HG02981 (cell line): ENCODE measurements around the gene CTIF.
A peak's percentile ranks its signal among the peaks of the same experiment; 100 is the strongest.

Experiments used
- ATAC-seq: cut with Tn5 transposase; IDR thresholded peaks from one replicate; pipeline ENCODE4 v1.9.1; 2021; ENCODE audit warnings: mild to moderate bottlenecking, moderate library complexity; ENCODE audit not compliant: unreplicated experiment

Gene CTIF

DNA sequence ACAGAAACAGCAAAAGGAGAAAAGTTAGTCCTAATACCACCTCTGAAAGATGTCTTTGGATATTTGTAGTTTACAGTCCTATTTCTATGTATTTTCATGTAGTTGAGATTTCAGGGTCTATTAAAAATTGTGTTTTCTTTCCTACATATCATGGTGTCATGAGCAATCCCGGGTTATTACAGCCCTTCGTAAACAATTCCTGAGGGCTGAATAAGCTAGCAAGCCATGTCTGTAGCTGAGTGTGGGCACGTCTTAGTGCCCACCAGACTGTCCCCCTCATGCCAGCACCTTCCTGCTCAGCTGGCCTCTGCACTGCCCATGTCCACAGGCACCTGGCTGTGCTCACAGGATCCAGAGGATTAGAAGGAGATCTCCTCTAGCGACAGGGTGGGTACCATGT is 60.6 kb downstream of the CTIF start:
- no peak for ATAC-seq

DNA sequence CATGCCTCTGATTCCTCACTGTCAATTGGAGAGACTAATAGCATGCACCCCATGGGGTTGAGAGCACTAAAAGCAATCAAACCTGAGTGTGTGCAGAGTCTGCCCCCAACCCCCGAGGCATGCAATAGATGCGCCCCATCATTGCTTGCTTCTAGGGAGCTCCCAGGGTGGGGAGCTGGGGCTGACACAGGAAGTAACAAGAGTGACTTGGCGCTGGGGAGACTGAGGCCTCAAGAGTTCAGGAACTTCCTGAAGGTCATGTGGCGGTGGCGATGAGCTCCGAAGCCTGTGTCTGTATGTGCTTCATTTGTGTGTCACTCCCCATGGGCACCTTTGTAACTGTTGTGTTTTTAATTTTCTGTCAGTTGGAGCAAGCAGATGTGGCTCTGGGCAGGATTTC is 61.2 kb downstream of the CTIF start:
- ATAC-seq: no peak

DNA sequence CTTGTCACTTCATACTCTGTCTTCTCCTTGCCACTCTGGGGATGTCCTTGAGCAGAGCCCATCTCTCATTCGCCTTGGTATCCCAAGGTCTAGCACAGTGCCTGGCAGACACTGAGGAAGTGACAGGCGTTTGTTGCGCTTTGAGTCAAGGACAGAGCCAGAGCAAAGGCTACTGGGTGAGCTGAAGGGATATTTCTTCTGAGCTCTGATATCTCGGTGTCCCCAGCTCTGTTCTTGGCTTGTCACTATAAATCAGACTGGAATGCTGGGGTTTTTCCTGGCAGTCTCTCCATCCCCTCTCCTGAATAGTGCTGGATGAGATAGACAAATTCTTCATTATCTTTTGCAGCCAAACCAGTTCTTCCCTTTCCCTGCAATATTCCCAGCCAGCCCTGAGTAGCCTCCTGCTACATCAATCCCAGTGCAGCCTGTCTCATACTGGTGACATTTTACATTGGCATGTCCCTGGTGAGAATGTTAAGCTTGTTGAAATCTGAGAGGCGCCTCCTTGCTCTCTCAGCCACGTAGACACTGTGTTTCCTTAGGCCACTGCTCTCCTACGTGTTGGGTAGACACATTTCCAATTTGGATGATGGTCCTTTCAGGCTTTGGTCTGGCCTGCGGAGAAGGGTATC is 61.7 kb downstream of the CTIF start:
- no peak for ATAC-seq

DNA sequence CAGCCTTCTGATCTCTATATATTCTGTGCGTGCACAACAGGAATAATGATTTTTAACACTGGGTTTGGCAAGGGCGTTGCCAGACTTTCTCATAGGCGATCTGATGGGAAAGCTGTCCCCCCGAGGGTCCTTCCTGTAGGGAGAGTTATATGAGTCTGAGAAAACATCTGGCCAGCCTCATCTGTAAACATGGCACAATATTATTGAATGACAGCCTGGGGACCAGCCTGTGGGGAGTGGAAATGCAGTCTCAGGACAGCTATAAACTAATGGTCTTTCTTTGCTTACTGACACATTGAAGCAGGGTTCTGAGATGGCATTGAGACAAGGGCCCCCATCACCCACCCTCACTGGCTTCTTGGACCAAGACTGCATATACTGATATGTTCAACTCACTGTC is 62.5 kb downstream of the CTIF start:
- ATAC-seq: no peak

DNA sequence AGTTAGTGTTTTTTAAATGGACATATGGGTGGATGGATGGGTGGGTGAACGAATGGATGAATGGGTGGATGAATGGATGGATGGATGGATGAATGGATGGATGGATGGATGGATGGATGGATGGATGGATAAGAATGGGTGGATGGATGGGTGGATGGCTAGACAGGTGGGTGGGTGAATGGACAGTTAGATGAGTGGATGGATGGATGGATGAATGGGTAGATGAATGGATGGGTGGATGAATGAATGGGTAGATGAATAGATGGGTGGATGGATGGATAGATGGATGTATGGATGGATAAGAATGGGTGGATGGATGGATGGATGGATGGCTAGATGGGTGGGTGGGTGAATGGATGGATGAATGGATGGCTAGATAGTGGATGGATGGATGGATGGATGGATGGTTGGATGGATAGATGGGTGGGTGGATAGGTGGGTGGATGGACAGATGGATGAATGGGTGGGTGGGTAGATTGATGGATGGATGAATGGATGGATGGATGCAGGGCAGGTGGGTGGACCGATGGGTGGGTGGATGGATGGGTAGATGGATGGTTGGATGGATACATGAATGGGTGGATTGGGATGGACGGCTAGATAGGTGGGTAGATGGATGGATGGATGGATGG is 64.0 kb downstream of the CTIF start:
- no peak for ATAC-seq

DNA sequence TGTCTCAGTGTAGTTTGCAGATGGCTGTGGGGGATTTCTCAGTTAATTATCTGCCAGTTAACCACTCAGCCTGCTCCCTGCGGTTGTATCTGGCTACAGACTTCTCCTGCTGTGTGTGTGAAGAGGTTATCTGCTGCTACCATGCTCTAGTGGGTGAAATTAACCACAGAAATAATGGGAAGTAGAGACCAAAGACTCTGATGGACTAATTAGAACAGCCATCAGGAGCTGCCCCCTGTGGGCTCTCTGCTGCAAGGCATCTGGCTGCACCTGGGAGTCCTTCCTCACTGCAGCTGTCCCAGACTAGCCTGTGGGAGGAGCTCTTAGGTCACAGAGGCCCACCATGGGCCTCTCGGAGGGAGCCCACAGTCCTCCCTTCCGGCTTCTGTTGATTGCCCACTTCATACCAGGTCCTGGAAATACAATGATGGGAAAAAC is 66.6 kb downstream of the CTIF start:
- ATAC-seq: peak; percentile 66

DNA sequence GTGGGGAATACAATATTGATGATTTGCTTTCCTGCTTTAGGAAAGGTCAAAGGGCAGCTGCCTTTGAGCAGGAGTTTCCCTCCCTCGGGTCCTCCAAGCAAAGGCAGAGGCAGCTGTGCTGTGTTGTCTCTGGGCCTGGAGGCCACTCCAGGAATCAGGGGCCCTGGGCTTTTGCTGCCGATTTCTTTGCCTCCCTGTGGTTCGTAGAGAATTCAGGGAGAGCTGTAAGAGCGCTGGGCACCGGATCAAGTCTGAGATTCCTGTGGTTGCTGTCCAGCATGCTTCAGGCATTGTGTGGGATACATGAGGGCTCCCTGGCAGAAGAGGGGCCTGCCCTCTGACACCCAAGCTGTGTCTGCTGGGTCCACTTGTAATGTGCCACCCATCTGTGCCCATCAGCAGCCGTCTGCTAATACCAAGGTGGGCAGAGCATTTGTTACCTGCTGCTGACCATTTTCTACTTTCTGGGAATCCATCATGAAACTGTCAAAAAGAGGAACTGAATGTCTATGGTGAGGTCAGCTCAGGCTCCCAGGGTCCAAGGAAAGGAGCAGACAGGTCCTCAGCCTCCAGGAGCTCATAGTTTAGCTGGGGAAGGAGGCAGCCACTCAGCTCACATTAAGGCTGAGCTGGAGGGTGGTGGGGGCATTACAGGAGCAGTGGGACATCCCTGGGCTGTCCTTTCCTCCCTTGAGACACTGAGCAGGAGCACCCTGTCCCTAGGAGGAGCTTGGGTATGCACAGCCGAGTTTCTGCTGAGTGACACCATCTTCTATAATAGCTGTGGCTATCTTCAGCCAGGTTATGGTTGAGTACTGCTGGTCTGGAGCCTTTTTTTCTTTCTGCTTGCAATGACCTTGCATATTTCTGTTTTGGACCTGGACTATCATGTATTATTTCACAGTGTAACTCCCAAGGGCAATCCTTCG is 68.5 kb downstream of the CTIF start:
- no peak for ATAC-seq

DNA sequence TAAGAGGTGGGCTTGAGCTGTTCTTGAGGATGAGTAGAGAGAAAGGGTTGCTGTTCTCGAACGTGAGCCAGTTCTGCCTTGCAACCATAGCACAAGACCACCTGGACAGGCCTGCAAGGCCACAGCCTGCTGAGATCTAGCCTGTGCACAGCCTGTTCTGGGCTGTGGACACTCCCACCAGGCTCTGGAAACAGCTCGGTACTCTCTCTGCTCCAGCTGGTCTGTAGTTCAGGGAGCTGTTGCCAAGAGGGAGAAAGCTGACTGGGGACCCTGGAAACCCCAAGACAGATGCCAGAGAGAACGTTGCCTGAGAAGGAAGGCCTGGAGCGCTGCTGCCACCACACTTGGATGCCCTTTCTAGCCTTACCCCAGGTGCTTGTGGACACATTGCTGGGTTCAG is 69.8 kb downstream of the CTIF start:
- ATAC-seq: no peak

DNA sequence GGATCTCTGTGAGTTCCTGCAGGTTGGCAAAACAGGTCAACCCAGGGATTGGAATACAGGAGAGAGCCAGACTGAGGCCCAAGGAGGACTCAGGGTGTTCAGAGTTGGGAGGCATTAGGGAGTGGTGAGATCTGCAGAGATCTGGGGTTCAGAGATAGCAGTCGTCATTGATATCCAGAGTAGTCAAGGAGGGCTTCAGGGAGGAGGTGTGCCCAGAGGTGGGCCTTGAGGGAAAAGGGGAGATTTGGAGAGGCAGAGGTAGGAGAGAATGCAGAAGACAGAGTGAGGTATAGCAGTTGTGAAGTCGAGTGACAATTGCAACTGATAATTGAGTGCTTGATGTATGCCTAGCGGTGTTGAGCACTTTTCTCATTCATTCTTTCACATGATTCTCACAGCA is 70.3 kb downstream of the CTIF start:
- no peak for ATAC-seq

DNA sequence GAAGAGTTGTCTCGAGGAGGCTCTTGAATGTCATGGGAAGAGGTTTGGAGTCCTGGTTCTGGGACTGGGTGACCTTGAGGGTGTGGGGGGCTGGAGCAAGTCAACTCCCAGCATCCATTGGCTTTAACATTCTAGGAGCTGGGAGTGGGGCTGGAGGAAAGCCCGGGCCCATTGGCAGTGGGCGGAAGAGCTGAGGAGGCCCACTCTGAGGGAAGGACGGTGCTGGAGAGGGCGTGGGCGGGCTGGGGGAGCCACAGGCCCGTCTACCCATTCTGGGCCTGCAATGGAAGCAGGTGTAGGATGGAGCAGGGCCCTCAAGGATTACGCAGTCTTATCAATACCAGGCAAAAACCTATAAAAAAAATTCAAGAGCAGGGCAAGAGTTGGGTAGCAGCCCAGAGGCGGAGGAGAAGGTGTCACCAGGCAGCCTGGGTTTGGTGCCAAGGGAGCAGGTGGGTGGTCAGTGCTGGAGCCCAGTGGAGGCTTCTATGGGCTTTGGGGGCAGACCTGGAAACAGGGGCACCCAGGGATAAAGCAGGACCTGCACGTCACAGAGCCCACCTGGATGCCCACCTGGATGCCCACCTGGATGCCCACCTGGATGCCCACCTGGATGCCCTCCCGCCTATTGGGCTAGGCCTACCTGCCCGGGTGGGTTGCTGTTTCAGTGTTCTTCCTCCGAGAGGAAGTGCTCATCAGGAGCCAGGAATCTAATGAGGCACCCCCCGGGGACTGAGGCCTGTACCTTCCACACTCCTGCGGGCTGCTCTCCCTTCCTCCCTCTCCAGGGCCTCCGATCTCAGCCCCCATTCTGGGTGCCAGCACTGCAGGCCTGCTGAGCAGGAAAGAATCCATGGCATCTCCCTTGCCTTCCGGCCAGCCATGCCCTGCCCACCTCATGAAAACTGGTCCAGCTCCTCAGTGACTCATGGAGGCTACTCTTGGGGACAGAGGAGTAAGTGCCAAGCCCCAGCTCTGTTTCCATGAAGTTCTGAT is 71.3 kb downstream of the CTIF start:
- ATAC-seq: no peak

DNA sequence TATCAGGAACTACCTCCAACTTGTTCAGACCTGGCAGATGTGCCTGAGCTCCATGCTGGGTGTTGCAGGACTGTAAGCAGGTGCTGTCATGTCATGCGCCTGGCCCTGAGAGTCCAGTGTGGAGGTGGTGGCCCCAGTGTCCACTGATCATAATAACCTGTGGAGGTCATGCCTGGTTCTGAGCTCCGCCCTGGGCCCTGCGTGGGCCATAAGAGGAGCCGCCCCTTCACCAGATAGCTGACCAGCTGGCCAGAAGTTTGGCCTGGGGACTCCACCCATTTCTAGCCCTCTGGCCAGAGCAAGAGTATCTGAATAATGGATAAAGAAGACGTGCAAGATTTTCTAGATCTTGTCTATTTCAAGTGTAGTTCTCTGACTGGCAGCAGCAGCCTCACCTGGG is 72.4 kb downstream of the CTIF start:
- no peak for ATAC-seq

DNA sequence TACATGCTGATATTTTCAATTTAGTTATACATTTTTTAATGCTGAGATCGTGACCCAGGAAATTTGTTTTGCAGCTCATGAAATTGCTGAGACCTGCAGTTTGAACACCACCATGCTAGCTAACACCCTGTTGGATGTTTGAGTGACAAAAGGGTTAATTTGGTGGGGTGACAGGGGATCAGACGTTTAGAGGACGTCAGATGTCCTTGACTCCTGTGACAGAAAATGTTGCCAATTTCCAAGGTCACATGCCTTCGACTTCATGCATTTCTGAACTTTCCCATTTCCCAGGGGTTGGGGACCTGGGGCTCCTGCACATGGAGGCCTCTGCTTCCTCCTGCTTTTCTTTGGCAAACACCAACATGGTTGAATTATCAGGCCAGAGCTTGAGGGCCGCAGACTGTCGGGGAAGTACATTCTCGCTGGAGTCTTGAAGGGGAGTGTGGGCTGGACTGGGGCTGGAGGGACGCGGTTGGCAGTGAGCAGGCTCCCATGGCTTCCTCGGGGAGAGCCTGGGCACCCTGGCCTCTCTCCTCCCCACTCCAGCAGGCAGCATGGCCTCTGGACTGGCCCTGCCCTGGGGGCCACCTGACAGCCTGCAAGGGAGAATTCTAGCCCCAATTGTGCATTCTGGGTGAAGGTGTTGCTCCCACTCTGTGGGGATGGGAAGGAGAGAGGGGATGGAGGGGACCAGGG is 73.1 kb downstream of the CTIF start:
- no peak for ATAC-seq

DNA sequence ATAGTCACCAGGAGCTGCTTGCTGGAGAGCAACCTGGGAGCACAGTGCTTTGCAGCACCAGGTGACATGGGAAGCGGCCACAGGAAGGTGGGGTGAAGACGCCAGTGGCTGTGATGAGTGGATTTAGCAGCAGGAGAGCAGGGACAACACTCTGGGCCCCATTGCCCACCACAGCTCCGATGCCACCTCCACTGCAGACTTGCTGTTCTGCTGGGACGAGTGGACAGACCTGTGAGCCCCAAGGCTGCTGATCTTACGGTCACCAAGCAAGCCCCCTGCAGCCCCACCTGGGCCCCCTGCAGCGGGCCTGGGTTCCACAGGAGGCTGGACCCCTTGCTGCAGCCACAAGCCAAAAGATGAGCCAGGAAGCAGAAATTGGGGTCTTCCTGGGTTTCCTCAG is 73.7 kb downstream of the CTIF start:
- no peak for ATAC-seq

DNA sequence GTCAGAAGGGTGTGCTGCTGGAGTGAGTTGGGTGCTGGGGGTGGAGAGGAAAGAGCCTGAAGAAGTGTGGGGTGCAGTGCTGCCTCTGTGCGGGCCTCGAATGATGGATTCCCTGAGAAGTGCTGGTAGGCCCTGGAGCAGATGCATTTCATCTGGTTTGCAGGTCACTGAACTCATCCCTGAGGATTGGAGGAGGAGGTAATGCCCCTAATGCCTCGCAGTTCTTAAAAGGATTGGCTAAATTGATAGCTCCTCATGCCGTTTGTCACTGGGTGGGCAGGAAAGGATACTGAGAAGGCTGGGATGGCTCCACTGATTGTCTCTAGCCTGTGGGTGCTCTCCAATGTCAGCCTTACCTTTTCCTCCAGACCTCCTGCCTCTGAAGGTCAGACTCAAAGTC is 74.1 kb downstream of the CTIF start:
- ATAC-seq: no peak

DNA sequence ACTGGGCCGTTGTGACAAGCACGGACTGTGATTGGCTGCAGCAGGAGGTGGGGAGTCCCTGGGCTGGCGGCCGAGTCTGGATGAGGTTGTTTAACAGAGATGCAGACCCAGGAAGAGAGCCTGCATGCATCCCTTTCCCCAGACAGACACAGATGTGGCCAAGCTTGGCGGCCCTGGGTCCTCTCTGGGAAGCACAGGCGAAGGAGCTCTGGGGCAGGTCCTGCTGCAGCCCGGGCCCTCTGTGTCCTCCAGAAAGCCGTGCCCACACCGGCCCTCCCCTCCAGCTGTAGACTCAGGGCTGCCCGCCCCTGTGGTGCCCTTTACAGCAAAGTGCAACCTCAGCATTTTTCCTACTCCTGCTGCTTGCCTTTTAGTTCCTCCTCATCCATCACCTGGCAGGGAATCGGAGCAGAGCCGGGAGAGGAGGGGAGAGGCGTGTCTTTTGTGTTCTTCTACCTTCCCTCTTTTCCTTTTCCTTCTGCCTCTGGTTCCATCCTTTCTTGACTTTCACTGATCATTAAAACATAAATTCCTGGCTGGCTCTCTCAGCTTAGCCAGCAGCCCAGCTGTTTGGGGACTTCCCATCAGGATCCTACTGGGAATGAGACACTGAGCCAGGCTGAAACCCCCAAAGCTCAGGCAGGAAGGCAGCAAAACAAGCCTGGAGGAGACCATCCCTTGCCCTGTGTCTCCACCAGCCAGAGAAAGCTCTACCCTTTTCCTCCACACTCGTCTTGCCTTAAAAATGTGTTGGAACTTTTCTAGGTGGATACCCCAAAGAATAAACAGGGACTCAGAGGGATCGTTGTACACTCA is 75.0 kb downstream of the CTIF start:
- ATAC-seq: no peak

DNA sequence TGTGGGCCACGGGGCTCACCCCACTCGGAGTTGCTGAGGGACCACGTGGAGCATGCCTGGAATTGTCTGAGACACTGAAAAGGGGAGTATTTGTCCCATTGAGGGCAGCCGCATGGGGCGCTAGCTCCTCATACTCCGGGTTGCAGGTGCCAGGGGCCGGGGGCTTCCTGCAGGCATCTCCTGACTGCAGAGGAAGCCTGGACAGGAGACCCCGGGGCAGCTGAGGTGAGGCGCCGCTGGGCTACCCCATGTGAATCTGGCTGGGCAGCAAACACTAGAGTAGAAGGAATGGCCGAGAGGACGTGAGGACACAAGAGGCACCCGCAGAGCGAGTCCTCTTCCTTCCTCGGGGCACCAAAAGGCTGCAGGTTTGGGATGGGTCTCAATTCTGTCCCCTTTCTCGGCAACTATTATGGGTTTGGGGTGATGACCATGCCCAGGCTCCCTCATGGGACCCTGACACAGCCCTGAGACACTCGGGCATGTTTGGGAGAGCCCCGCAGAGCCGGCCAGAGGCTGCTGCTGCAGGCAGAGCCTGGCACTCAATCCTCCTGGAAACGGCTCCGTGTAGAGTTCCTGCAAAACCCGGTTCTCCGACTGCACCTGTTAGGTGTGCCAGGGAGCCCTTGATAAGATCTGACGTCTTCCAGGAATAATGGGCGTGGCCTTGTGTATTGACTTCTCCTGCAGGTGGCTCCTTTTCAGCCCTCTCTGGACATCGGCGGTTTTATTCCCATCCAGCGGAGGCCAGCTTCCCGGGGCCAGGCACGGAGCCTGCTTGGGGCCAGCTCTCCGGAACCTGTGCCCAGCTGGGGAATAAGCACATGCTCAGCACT is 77.0 kb downstream of the CTIF start:
- no peak for ATAC-seq

DNA sequence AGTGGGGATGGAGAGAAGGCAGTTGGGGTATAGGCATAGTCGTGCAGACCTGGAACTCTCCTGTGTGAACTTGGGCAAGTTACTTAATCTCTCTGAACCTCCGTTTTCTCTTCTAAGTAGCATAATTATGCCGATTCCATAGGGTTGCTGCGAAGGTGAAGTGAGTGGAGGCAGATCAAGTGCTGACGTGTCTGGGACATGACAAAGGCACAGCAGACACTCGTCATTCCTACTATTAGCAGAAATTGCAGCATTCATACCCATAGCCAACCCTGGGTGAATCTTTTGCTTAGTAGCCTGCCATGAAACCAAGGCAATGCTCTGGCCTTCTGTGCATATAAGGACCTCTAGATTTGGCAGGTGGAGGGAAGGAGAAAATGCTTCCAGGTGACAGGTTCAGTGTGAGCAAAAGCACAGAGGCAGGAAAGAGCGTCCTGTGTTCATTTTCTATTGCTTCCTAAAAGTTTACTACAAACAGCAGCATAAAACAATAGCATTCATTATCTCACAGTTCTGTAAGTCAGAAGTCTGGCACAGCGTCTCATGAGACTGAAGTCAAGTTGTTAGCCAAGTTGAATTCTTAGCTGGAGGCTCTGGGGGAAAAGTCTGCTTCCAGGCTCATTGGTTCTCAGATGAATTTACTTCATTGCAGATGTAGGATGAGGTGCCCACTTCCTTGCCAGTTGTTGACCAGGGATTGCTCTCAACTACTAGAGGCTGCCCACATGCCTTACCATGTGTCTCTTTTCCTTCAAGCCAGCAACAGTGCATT is 77.8 kb downstream of the CTIF start:
- ATAC-seq: no peak
